GM12864 (cell line): Measurements from ENCODE around the gene FLRT3.

Experiments used
- DNase-seq: peaks from one replicate; pipeline ENCODE4 v3.0.0-alpha.2; 2011; ENCODE audit warnings: low read depth
- H3K4me3 ChIP-seq: 2 replicates; pipeline ENCODE4 v1.5.1; 2011; ENCODE audit warnings: mild to moderate bottlenecking, low read depth, low read length, control low read depth
- TF ChIP-seq, protein P1 (sequence below): IDR thresholded peaks from 2 replicates; pipeline ENCODE4 v1.5.1; 2011; ENCODE audit warnings: low read depth, mild to moderate bottlenecking, moderate library complexity, low read length, control low read depth, inconsistent platforms; ENCODE audit errors: missing control alignments

FLRT3 gene

DNA sequence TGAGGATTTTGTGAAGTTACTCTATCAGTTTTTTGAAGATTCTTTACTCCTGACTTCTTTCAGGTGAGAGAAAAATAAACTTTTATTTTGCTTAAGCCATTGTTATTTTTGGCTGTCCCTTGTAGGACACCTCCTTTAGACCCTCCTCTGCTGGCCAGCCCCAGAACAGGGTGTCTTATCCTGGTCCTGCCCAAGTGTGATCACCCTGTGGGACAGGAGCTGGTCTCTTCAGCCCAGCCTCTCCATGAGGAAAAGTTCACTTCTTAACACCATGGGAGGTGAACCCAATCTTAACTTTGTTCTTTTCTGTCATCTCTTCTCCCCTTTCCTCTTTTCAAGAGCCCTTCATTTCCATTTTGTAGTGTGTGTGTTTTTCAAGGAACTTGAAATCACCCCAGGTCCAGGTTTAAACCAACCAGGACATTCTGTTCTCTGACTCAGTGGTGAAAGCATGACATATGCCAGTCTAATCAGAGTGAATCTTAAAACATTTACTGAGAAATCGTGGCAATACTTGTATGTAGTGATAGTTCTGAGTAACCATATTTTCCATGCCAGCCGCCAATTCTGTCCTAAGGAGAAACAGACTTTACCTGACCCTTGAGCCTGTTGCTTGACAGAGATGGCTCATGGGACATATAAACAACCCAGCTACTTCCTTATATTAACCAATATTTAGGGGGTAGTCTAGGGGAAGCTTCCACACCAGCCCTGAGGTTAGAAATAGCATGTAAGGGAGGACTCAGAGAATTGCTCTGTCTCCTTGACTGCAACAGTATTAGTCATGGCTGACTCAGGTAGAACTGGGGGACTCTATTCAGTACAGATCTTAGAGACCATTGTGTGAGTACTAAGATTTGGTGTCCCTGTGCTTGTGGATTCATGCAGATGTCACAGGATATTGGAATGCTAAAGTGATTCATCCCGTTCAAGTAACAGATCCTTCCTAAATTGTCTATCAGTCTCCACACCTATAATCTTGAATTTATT is 48.8 kb downstream of the FLRT3 start:
- TF ChIP-seq, protein P1, sequence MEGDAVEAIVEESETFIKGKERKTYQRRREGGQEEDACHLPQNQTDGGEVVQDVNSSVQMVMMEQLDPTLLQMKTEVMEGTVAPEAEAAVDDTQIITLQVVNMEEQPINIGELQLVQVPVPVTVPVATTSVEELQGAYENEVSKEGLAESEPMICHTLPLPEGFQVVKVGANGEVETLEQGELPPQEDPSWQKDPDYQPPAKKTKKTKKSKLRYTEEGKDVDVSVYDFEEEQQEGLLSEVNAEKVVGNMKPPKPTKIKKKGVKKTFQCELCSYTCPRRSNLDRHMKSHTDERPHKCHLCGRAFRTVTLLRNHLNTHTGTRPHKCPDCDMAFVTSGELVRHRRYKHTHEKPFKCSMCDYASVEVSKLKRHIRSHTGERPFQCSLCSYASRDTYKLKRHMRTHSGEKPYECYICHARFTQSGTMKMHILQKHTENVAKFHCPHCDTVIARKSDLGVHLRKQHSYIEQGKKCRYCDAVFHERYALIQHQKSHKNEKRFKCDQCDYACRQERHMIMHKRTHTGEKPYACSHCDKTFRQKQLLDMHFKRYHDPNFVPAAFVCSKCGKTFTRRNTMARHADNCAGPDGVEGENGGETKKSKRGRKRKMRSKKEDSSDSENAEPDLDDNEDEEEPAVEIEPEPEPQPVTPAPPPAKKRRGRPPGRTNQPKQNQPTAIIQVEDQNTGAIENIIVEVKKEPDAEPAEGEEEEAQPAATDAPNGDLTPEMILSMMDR: no peak
- H3K4me3 ChIP-seq: no peak overlapping the region
- no peak for DNase-seq

GRCh38 chr20:14284443-14284842 is 53.0 kb downstream of the FLRT3 start:
- TF ChIP-seq, protein P1: no peak
- DNase-seq: no peak

DNA sequence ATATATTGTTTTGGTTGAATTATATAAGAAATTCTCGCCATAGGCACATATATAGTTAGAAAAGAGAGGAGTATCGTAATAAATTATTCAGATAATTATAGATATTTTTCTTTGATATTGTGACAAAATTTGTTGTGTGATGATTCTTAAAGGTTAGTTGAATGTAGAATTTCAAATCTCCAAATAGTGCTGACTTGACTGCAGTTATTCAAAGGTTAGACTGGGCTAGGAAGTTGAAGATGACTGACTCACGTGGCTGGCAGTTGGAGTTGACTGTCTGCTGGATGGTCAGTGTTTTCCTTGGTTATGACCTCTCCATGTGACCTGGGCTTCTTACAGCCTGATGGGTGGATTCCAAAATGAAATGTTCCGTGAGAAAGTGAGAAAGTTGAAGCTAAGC is 55.3 kb downstream of the FLRT3 start:
- no peak for DNase-seq
- H3K4me3 ChIP-seq: no peak overlapping the region
- TF ChIP-seq, protein P1: no peak

More at GRCh38 chr20:14284443-14284842, 53.0 kb downstream of the FLRT3 start:
- no peak overlapping the region for H3K4me3 ChIP-seq
